IMR-90 (cell line): ENCODE results near the gene SLITRK1. TPM values are rescaled to one million over a fixed set of nuclear protein-coding genes. Genes with fewer than 3 reads are reported as not detected.

ENCODE experiments used
- ATAC-seq: fragments of 200-7000 bp; cut with Tn5 transposase; 2 replicates; pipeline ENCODE4 v1.9.1; 2020; ENCODE audit warnings: low read depth, mild to moderate bottlenecking, moderate library complexity
- BruUV-seq: library from RNA; stranded (reverse); fragments of 400-500 nt; replicated peaks from 2 replicates; lab custom pipeline; 2021; lab: Mats Ljungman, UMichigan
- CTCF ChIA-PET: fragments of 300-600 bp; formaldehyde crosslinking; extraction: SDS; loops from one replicate; lab custom pipeline; 2021; ENCODE audit warnings: antibody characterized with exemption; lab: Yijun Ruan, JAX
- POLR2A ChIA-PET: fragments of 300-600 bp; sonication (Branson Sonifier 250); formaldehyde crosslinking; loops from one replicate; lab custom pipeline; 2022; ENCODE audit warnings: antibody characterized with exemption; ENCODE audit not compliant: unreplicated experiment; lab: Charles Lee
- DNase-seq: peaks from one replicate; pipeline ENCODE4 v3.0.0; 2013
- H2AFZ ChIP-seq: replicated peaks from 2 replicates; pipeline ENCODE3; 2013; ENCODE audit warnings: low read length, mild to moderate bottlenecking; ENCODE audit not compliant: poor library complexity
- H2AK5ac ChIP-seq: 2 replicates; pipeline ENCODE4 v1.6.1; 2013; ENCODE audit warnings: low read depth, low read length, inconsistent platforms
- H2AK9ac ChIP-seq: replicated peaks from 2 replicates; pipeline ENCODE3; 2013; ENCODE audit warnings: mild to moderate bottlenecking, low read depth, low read length, moderate library complexity; ENCODE audit not compliant: poor library complexity
- H2BK120ac ChIP-seq: 2 replicates; pipeline ENCODE4 v1.6.1; 2013; ENCODE audit warnings: low read depth, low read length, inconsistent platforms
- H2BK15ac ChIP-seq: 3 replicates; pipeline ENCODE4 v1.6.1; 2013; ENCODE audit warnings: low read depth, low read length, inconsistent platforms
- H2BK20ac ChIP-seq: 2 replicates; pipeline ENCODE4 v1.6.1; 2013; ENCODE audit warnings: low read depth, mild to moderate bottlenecking, inconsistent platforms, low read length, moderate library complexity
- H2BK5ac ChIP-seq: 2 replicates; pipeline ENCODE4 v1.6.1; 2013; ENCODE audit warnings: mild to moderate bottlenecking, low read depth, low read length, inconsistent platforms; ENCODE audit not compliant: poor library complexity, severe bottlenecking
- H3K14ac ChIP-seq: replicated peaks from 2 replicates; pipeline ENCODE4 v1.6.1; 2013; ENCODE audit warnings: low read depth, low read length, inconsistent platforms
- H3K18ac ChIP-seq: 2 replicates; pipeline ENCODE4 v1.6.1; 2013; ENCODE audit warnings: low read depth, low read length, control low read depth
- H3K23ac ChIP-seq: 2 replicates; pipeline ENCODE4 v1.6.1; 2013; ENCODE audit warnings: low read depth, low read length, inconsistent platforms
- H3K27ac ChIP-seq: 2 replicates; pipeline ENCODE4 v1.5.1; 2013; ENCODE audit warnings: mild to moderate bottlenecking, control low read depth, low read length; ENCODE audit not compliant: insufficient read depth
- H3K27me3 ChIP-seq: 2 replicates; pipeline ENCODE4 v1.6.1; 2013; ENCODE audit warnings: low read length; ENCODE audit not compliant: control insufficient read depth, insufficient read depth
- H3K36me3 ChIP-seq: 2 replicates; pipeline ENCODE4 v1.6.1; 2013; ENCODE audit warnings: low read length, mixed read lengths; ENCODE audit not compliant: control insufficient read depth, insufficient read depth
- H3K4ac ChIP-seq: 2 replicates; pipeline ENCODE4 v1.6.1; 2013; ENCODE audit warnings: low read depth, low read length, inconsistent platforms
- H3K4me1 ChIP-seq: 2 replicates; pipeline ENCODE4 v1.6.1; 2013; ENCODE audit warnings: low read length, mixed read lengths; ENCODE audit not compliant: control insufficient read depth, insufficient read depth
- H3K4me2 ChIP-seq: 2 replicates; pipeline ENCODE4 v1.6.1; 2013; ENCODE audit warnings: low read depth, mild to moderate bottlenecking, control low read depth, low read length, moderate library complexity
- H3K4me3 ChIP-seq: 2 replicates; pipeline ENCODE4 v1.5.1; 2013; ENCODE audit warnings: low read depth, mild to moderate bottlenecking, control low read depth, low read length, moderate library complexity; ENCODE audit not compliant: insufficient read depth
- H3K56ac ChIP-seq: 2 replicates; pipeline ENCODE4 v1.6.1; 2013; ENCODE audit warnings: low read length, inconsistent platforms; ENCODE audit not compliant: insufficient read depth; ENCODE audit errors: extremely low read depth
- H3K79me1 ChIP-seq, 2 experiments: 2 replicates each; pipeline ENCODE4 v1.6.1; 2013; ENCODE audit warnings: low read length in 2 of 2, inconsistent platforms in 1 of 2, low read depth in 1 of 2
- H3K9ac ChIP-seq: 2 replicates; pipeline ENCODE4 v1.6.1; 2013; ENCODE audit warnings: low read depth, low read length, control low read depth
- H3K9me1 ChIP-seq: 2 replicates; pipeline ENCODE4 v1.6.1; 2013; ENCODE audit warnings: low read length, inconsistent platforms; ENCODE audit not compliant: insufficient read depth
- H3K9me3 ChIP-seq: 2 replicates; pipeline ENCODE4 v1.6.1; 2013; ENCODE audit warnings: low read length; ENCODE audit not compliant: control insufficient read depth, insufficient read depth
- H4K20me1 ChIP-seq: 2 replicates; pipeline ENCODE4 v1.6.1; 2013; ENCODE audit warnings: low read length, inconsistent platforms; ENCODE audit not compliant: insufficient read depth
- H4K5ac ChIP-seq: 2 replicates; pipeline ENCODE4 v1.6.1; 2013; ENCODE audit warnings: mild to moderate bottlenecking, low read depth, low read length, control low read depth
- H4K8ac ChIP-seq, 2 experiments: 2 replicates each; pipeline ENCODE4 v1.6.1; 2013; ENCODE audit warnings: low read depth in 2 of 2, low read length in 2 of 2, control low read depth in 1 of 2, inconsistent platforms in 1 of 2
- H4K91ac ChIP-seq: 2 replicates; pipeline ENCODE4 v1.6.1; 2013; ENCODE audit warnings: low read depth, low read length, inconsistent platforms; ENCODE audit not compliant: insufficient read depth
- BHLHE40 ChIP-seq: fragments of 150-350 bp; IDR thresholded peaks from 2 replicates; pipeline ENCODE4 v1.6.1; 2016; ENCODE audit warnings: mild to moderate bottlenecking, low read depth, low read length
- CEBPB ChIP-seq: IDR thresholded peaks from 2 replicates; pipeline ENCODE4 v1.6.1; 2012; ENCODE audit warnings: low read depth, low read length, improper control_type of control experiment
- CHD1 ChIP-seq: IDR thresholded peaks from 2 replicates; pipeline ENCODE4 v1.6.1; 2012; ENCODE audit warnings: low read depth, low read length, improper control_type of control experiment
- CTCF ChIP-seq: conservative IDR thresholded peaks from 2 replicates; pipeline ENCODE4 v1.5.1; 2012; ENCODE audit warnings: mild to moderate bottlenecking, low read depth, low read length, improper control_type of control experiment
- ELK1 ChIP-seq: fragments of 150-350 bp; IDR thresholded peaks from 2 replicates; pipeline ENCODE4 v1.6.1; 2016; ENCODE audit warnings: low read depth, mild to moderate bottlenecking, low read length, moderate library complexity, borderline replicate concordance
- FOS ChIP-seq: fragments of 150-350 bp; IDR thresholded peaks from 2 replicates; pipeline ENCODE4 v1.6.1; 2016; ENCODE audit warnings: low read depth, low read length
- MAFK ChIP-seq: IDR thresholded peaks from 2 replicates; pipeline ENCODE4 v1.6.1; 2012; ENCODE audit warnings: low read depth, low read length, improper control_type of control experiment
- MAZ ChIP-seq: IDR thresholded peaks from 2 replicates; pipeline ENCODE4 v1.6.1; 2012; ENCODE audit warnings: low read depth, mild to moderate bottlenecking, low read length, improper control_type of control experiment, moderate library complexity, borderline replicate concordance
- MXI1 ChIP-seq: IDR thresholded peaks from 2 replicates; pipeline ENCODE4 v1.6.1; 2012; ENCODE audit warnings: low read depth, mild to moderate bottlenecking, low read length, moderate library complexity, borderline replicate concordance
- NFE2L2 ChIP-seq: fragments of 150-350 bp; IDR thresholded peaks from 2 replicates; pipeline ENCODE4 v1.6.1; 2016; ENCODE audit warnings: low read depth, mild to moderate bottlenecking, low read length
- POLR2A ChIP-seq: IDR thresholded peaks from 2 replicates; pipeline ENCODE4 v1.6.1; 2012; ENCODE audit warnings: mild to moderate bottlenecking, low read depth, low read length
- RAD21 ChIP-seq: IDR thresholded peaks from 2 replicates; pipeline ENCODE4 v1.6.1; 2012; ENCODE audit warnings: low read length, improper control_type of control experiment
- RCOR1 ChIP-seq: IDR thresholded peaks from 2 replicates; pipeline ENCODE4 v1.6.1; 2012; ENCODE audit warnings: mild to moderate bottlenecking, low read length, improper control_type of control experiment; ENCODE audit not compliant: insufficient replicate concordance
- RFX5 ChIP-seq: IDR thresholded peaks from 2 replicates; pipeline ENCODE4 v1.8.0; 2012; ENCODE audit warnings: low read depth, mild to moderate bottlenecking, low read length, moderate library complexity
- USF2 ChIP-seq: fragments of 150-350 bp; IDR thresholded peaks from 2 replicates; pipeline ENCODE4 v1.6.1; 2017; ENCODE audit warnings: mild to moderate bottlenecking, antibody characterized with exemption, low read length, low read depth
- WGBS, 2 experiments: methylation state at CpG; one replicate each; pipeline versions ENCODE4 v1.1.5 to v1.1.7; 2013; ENCODE audit warnings: missing lambda C conversion rate in 2 of 2; ENCODE audit not compliant: insufficient read length in 1 of 2; ENCODE audit errors: extremely low coverage in 2 of 2; 5-methylcytosine and 5-hydroxymethylcytosine counted together
- dilution Hi-C: fragments of 300-500 bp; cut with HindIII; formaldehyde crosslinking; loops from one replicate; pipeline ENCODE4 v1.14.3; 2018; ENCODE audit warnings: low sequenced_read_pairs; ENCODE audit not compliant: unreplicated experiment
- in situ Hi-C: fragments of 300-500 bp; cut with MboI; formaldehyde crosslinking; loops from 3 replicates; pipeline ENCODE4 v1.14.3; 2019; ENCODE audit warnings: low sequenced_read_pairs, inconsistent platforms, mixed read lengths
- intact Hi-C: fragments of 100-400 bp; cut with micrococcal nuclease; formaldehyde crosslinking; loops from 2 replicates; pipeline ENCODE4 v1.10.0; 2022
- polyA plus RNA-seq, 3 experiments: library from polyadenylated mRNA; depleted of rRNA; stranded (reverse); fragments of >200 nt; gene quantifications; 2 replicates each; pipeline ENCODE4 v1.2.3, GENCODE V29; 2012; ENCODE audit warnings: low replicate concordance in 1 of 3
- total RNA-seq: library from RNA; depleted of rRNA; stranded (reverse); fragments of >200 nt; gene quantifications from 2 replicates; pipeline ENCODE4 v1.2.3, GENCODE V29; 2012

Gene SLITRK1
- total and polyA plus RNA-seq, 2 of the 4 experiments (the other 2 are of a cell fraction) = under 0.01 to 0.07 TPM

- no CpG with 5 or more reads among the region's 5 CpGs for WGBS, 2 experiments
- H2BK20ac ChIP-seq = no peak overlapping the region
- no peak overlapping the region for H4K91ac ChIP-seq
- in situ Hi-C loops = no loop called here
- intact Hi-C loops = no loop called here
- no peaks in the 10 kb centered on the region for H3K27me3 ChIP-seq
- no peak overlapping the region for H4K8ac ChIP-seq
- H3K14ac ChIP-seq = no peak overlapping the region
- no peak overlapping the region for H2AK9ac ChIP-seq
- H3K9ac ChIP-seq = no peak overlapping the region
- no peak overlapping the region for H2BK120ac ChIP-seq
- no peak overlapping the region for H2AK5ac ChIP-seq
- H3K4ac ChIP-seq = no peak overlapping the region
- H4K5ac ChIP-seq = no peak overlapping the region
- no peaks in the 10 kb centered on the region for H3K4me1 ChIP-seq
- H3K4me3 ChIP-seq = no peak overlapping the region
- H3K79me1 ChIP-seq = no peaks in the 10 kb centered on the region
- H3K9me3 ChIP-seq = no peaks in the 10 kb centered on the region
- H3K23ac ChIP-seq = no peak overlapping the region
- H3K9me1 ChIP-seq = no peaks in the 10 kb centered on the region
- ChIA-PET POLR2A (no interaction called here), CTCF (interaction anchor here (0.6 kb wide), 1 partner anchor 1518 kb away, joined by 3 read pairs; no protein-coding TSS in a partner anchor)
- DNase-seq = no peak
- H3K27ac ChIP-seq = no peak overlapping the region
- H3K4me2 ChIP-seq = no peak overlapping the region
- no peaks in the 10 kb centered on the region for H4K20me1 ChIP-seq
- no peak overlapping the region for H2BK15ac ChIP-seq
- H2BK5ac ChIP-seq = no peak overlapping the region
- H3K18ac ChIP-seq = no peak overlapping the region
- H3K56ac ChIP-seq = no peak overlapping the region
- no peak for TF ChIP-seq RFX5
- TF ChIP-seq MAZ = no peak
- no peak for TF ChIP-seq USF2
- no peak for TF ChIP-seq BHLHE40
- no peak for TF ChIP-seq RCOR1
- no peak for TF ChIP-seq CEBPB
- TF ChIP-seq CHD1 = no peak
- no peak for TF ChIP-seq MAFK
- TF ChIP-seq FOS = no peak
- no peak for TF ChIP-seq RAD21
- no peak for TF ChIP-seq NFE2L2
- no peak for TF ChIP-seq CTCF
- no peak for TF ChIP-seq MXI1
- no peak for TF ChIP-seq ELK1
- TF ChIP-seq POLR2A = no peak
- no peak overlapping the region for H2AFZ ChIP-seq
- no TSS peak for BruUV-seq
- no peak for ATAC-seq
- no peaks in the 10 kb centered on the region for H3K36me3 ChIP-seq
- dilution Hi-C loops = no loop called here
These were observed 16.8 kb downstream of the SLITRK1 start for GRCh38 chr13:83865161-83866137.
